SKM-1 (cell line): ENCODE measurements around the gene MYH15.

Experiments used
- DNase-seq: peaks from one replicate; lab custom pipeline; 2025; ENCODE audit not compliant: unreplicated experiment; lab: John Stamatoyannopoulos, UW

Gene MYH15

DNA sequence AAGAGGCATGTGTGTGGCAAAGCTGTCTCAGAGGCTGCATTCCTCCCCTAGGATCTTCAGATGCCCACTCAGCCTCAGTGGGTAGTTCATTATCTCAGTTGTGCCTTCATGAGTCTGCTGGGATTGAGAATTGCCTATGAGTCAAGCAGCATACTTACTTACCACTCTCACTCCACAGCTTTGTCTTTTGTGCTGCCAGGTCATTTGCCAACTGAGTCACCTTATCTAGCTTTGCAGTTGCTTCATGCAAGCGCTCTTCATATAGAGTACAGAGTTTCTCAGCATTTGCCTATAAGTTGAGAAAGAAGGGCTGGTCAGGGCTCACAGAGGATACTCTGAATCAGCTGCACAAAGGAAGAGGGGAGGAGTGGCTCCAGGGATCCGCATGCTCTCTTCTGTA is 89.5 kb downstream of the MYH15 start:
- DNase-seq, result no peak

DNA sequence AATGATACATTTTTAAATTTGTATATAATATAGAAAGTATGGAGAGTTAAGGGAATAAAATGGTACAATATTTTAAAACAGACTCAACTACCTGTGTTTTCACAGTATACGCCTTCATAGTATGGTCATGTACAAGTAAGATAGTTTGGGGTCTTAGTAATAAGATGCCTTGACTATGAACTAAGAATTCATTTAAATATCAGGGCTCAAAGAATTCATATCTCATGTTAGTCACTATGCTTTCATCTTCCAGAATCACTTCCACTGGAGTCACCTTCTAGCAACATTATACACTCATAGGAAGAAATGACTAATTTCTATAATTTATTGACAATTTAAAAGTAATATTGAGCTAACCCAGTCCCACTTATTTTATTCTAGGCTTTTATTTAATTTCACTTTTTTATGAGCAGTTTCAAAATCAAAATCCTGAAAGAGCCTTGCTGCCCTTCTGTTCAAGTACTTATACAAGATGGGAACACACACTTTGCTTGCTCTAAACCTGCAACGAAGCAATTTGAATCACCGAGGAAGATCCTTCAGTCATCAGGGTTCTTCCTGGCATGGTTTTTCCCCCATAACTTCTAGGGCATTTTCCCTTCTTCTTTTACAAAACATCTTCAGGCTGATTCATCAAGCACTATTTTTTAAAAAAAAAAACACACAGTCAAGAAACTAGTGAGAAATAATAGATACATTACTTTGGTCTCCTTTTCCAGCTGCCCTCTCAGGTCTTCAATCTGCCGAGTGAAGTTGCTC is 94.1 kb downstream of the MYH15 start:
- no peak for DNase-seq

DNA sequence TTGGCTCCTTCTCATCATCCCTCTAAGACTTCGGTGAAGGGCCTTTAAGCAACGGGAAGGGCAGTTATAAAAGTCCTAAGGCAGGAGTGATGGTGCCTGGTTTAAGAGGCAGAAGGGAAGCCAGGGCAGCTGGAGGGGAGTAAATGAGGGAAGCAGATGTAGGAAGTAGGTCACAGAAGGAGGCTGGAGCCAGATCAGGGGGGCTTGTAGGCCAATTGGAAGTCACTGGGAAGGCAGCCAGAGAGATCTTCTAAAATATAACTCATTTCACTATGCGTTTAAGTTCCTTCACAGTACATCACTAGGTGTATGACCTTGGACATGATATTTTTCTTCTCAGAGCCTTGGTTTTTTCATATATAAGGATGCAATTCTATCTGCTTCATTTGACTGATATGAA is 94.7 kb downstream of the MYH15 start:
- DNase-seq, result no peak

DNA sequence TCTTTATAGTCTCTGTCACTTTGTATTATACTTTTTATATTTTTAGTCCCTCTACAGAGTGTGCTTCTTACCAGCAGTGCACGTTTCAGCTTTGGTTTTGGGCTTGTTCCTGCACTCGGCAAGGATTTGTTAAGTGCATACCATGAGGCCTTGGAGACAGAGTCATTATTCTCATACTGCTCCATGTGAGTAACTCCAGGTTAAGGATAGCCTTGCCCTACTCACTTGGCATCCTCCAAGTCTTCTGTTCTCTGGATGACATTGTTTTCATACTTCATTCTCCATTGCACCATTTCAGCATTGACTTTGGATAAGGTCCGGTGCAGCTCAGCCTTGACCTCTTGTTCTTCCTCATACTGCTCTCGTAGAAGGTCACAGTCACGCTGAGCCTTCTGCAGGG is 96.4 kb downstream of the MYH15 start:
- no peak for DNase-seq

DNA sequence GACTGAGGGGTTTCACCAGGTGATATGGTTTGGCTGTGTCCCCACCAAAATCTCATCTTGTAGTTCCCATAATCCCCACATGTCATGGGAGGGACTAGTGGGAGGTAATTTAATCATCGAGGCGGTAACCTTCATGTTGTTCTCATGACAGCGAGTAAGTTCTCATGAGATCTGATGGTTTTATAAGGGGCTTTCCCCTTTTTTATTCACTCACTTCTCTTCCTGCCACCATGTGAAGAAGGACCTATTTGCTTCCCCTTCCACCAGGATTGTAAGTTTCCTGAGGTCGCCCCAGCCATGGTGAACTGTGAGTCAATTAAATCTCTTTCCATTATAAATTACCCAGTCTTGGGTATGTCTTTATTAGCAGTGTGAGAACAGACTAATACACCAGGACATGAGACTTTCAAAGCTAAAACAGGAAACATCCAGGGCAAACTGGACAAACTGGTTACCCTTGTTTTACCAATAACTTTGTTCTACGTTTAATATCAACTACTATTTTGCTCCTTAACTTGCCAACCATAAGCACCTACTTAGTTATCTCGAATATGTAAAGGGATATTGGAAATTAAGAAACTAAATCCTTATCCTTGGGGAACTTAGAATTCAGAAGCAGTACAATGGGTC is 98.2 kb downstream of the MYH15 start:
- no peak for DNase-seq

DNA sequence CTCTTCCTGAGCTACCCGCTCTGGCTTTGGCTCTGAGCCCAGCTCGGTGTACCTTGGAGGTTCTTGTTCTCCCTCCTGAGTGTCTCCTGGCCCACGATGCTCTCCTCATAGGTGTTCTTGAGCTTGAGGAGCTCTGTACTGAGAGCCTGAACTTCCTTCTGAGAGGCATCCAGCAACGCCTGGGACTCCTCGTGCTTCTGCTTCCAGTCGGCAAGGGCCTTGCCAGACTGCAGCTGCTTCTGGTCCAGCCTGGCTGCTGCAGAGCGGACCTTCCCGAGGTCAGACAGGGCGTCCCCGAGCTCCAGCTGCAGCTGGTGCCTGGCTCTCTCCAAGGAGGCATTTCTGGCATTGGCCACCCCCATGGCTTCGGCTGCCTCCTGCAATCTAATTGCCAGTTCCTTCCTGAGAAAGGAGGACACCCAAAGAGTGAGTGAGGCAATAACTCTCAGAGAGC is 99.8 kb downstream of the MYH15 start:
- no peak for DNase-seq

DNA sequence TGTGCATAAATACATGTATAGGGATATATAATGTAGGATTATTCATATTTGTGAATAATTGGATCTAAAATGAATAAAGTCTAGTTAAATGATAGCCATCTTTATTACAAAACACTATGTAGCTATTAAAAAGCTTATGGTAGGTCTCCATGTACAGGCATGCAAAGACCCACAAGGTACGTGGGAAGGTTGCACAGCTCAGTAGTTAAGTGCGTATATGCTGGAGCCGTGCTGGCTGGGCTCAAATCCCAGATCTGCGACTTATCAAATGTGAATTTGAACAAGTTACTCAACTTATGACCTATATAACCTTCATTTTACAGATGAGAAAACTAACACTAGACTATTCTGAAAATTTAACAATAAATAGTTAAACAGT is 100.6 kb downstream of the MYH15 start:
- no peak for DNase-seq

DNA sequence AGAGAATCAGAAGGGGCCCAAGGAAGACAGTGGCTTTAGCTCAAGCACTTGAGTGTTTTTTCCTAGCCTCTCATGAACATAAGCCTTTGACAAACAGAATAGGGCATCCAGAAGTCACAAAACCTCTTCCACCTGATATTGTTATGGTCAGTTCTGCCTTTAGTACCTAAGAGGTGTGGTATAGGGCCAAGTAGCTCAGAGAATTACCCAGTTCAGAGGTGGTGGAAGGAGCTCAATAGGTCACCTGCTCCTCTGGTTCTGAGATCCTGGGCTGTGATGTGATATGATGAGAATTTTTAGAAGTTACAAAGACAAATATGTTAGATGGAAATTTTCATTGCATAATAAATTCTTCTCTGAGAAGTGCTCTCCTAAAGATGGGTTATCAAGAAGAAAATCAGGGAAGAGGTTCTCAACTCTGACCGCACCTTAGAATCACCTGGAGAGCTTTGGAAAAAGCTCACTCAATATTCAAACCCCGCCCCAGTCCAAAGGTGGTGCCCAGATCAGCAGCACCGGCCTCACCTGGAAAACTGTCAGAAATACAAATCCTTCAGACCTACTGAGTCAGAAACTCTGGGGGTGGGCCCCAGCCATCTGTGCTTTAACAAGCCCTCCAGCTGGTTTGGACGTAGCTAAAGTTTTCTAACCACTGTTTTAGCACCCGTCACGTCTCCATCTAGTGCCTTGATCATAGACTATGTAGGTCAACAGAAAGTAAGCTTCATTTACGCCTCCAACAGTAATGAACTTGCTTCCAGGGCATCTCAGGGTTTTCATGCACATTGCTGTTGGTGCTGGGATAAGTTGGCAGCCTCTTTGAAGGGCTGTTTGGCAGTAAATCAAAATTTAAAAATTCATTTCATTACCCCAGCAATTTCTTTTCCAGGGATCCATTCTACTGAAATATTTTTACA is 101.3 kb downstream of the MYH15 start:
- no peak for DNase-seq

DNA sequence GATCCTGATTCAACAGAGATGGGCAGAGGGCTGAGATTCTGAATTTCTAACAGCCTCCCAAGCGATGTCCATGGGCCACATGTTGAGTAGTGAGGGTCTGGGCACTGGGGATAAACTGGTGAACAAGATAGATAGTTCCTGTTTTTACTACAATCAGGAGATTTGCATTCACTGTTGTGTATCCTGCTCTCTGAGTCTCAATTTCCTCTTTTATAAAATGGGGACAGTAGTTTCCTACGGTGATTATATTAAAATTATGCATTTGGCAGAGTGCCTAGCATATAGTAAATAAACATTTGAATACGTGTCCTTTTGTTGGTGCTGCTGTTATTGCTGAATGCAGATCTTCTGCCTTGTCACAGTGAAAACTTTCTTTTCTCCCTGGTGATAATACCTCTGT is 102.5 kb downstream of the MYH15 start:
- peak; percentile 51 for DNase-seq

DNA sequence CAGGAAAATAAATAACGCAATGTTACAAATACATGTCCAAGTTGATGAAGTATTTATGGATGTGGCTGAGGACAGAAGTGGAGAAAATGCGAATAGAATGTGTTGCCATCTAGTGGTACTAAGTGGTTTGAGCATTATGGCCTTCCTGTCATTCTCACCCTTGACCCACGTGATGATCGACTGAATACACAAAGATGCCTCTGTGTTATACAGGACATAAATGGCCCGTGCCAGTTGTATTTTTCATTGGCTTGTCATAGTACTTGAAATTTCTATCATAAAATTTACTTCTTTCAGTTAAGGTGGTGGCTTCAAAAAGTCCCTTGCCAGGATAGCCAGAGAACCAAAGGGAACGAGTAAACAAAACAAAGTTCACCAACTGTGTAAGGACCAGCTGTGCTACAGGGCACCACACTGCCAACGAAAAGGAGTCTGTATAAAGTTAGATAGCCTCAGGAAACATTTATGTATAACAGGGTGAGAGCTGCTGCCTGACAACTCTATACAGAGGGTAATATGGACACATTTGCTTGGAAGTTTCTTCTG is 103.7 kb downstream of the MYH15 start:
- DNase-seq, result peak; percentile 80

DNA sequence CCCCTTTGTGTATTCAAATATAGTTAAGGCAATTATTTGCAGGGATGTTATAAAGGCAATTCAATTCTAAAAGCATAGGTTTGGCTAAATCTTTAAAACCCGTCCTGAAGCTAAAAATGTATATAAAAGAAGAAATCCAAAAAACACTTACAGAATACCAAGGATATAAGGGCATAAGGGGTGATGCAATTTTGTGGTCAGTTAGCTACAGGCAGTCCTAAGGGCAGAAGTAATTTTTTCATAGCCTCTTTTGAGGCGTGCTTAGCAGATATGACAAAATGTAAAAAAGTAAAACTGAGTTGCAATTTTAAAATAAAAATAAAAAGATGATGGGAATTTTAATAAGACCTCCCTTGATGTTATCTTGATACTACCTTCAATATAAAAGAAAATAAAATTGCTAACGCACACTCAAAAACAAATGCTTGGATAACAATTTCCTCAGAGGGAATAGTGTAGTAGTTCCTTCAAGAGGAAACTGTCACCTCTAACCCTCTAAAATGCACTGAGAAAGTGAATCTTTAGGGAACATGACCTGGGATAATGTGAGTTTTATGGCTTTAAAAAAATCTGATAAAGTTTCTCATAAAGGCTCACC is 104.2 kb downstream of the MYH15 start:
- DNase-seq, result peak; percentile 36

DNA sequence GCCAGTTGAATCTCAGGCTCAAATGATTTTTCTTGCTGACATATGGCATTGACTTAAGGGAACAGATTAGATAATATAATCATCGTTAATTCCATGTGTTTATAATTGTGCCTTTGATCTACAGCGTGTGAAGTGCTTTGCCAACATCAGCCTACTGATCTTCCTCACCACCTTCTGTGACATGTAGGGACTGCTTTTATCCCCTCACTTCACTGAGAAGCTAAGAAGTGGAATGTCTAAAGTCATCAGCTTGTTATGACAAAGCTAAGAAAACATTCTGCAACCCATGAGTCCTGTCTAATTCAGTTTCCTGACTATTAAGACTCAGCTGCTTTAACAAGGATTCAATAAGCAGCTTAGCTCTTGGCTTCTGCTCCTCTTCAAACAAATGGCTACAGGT is 106.0 kb downstream of the MYH15 start:
- no peak for DNase-seq

DNA sequence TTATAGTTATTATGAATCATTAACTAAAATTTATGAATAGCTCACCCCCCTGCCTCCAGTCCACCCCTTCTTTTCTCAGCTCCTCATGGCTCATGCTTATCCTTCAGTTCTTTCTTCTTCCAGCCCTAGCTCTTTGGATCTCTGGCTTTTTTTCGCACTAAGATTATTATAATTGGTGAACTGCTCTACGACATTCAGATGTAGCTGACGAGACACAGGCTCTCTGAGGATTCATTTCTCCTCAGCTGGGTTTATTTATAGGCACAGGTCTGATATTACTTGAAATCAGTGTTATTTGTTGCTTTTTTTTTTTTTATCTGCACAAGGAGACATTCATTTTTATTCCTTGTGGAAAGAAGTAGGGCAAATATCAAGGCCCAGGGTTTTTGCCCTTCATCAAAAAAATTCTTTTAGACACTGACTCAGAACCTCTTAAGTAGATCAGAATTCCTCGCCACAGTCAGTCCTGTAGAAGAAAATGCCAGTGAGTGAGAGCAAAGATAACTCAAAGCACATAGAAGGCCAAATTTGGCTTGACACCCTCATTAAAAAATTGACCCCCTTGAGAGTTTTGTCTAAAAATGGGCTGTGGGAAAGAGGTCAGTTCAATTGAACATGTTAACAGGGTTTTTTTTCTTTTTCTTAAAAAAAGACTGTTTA is 106.6 kb downstream of the MYH15 start:
- no peak for DNase-seq

DNA sequence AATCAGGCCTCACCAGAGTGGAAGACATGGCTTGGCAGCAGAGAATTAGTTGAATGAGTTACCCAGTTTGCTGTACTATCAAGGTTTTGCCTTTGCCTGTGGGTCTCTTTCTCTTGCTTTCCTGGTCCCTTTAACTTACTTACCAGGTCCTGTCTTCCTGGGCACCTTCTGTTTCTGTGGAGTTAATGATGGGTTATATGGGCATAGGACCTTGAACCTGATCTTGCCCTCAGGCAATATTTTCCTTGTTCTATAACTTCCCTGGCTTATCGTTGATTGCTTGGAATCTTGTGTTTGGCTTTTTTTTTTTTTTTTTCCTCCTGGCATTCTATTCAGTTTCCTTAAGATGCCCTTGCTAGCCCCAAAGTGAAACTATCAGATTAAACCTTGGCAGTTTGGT is 107.2 kb downstream of the MYH15 start:
- DNase-seq, result no peak

DNA sequence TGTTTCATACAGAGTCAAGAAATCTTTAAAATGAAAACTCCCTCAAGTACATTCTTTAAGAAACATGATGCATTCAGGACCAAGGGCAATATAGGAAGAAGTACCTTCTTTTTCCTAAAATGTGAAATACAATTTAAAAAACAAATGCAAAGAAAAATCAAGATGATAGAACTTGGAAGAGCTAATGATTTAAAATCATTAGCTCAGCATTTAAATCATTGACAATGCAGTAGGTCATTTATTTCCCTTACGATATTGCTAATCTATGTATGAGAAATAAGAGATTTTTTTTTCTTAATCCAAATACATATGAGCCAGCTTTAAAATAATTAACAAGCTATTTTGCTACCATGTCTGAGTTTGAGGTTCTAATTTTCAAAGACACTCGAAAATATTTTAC is 108.6 kb downstream of the MYH15 start:
- no peak for DNase-seq

DNA sequence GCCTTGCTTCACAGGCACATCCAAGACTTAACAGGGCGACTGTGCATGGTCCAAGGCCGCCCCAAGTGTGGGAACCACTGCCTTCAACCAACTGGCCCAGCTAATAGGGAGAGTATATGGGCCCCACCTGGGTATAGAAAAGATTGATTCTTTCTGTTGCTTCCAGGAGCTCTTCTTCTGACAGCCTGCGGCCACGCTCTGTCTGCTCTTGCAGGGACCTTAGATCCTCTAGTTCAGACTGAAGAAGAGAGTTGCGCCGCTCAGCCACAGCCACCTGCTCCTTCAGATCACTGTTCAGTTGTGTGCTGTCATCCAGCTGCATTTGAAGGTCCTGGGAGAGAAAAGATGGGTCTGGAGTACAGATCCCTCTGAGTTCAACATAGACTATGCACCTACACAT is 111.9 kb downstream of the MYH15 start:
- no peak for DNase-seq

DNA sequence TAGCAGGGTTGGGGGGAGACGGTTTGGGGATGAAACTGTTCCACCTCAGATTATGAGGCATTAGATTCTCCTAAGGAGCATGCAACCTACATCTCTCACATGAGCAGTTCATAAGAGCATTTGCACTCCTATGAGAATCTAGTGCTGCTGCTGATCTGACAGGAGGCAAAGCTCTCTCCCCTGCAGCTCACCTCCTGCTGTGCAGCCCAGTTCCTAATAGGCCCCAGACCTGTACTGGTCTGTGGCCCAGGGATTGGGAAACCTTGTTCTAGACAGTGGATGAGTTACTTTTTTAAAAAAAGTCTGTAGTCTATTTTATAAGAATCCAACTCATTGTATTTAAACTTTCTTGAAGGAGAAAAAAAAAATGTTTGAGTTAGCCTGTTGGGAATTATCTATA is 114.1 kb downstream of the MYH15 start:
- DNase-seq, result no peak

DNA sequence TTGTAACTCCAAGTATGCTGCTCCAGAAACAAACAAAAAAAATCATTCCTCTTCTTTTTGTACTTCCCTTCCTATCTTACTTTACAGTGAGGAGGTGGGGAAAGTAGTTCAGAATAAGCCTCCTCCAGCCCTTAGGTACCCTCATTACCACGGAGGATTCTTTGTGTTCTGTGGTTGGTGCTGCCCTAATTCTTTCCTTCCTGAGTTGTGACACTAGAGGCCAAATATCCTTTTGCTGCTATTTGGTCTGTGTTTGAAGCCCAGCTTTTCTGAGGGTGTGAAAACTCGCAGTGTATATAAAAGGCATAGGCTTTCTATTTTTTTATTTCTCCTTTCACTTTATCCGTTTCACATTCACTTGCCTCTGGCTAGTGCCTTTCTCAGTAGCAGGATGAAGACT is 115.8 kb downstream of the MYH15 start:
- DNase-seq, result no peak

DNA sequence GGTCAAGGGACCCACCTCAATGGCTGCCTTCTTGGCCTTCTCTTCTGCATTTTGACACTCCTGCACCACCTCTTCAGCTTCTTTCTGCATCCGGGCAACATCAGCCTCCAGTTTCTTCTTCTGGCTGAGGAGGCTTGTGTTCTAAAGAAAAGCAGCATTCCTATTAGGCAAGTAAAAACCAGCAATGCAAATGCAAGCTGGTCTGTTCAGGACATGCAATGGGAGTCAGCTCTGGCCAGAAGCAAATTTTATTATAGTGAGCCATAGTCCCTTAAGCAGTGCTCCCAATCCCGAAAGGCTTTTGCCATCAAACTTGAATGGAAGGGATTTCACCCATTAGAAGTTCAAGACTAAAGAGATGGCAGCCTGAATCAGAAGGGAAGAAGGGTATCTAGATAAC is 116.4 kb downstream of the MYH15 start:
- DNase-seq, result no peak

DNA sequence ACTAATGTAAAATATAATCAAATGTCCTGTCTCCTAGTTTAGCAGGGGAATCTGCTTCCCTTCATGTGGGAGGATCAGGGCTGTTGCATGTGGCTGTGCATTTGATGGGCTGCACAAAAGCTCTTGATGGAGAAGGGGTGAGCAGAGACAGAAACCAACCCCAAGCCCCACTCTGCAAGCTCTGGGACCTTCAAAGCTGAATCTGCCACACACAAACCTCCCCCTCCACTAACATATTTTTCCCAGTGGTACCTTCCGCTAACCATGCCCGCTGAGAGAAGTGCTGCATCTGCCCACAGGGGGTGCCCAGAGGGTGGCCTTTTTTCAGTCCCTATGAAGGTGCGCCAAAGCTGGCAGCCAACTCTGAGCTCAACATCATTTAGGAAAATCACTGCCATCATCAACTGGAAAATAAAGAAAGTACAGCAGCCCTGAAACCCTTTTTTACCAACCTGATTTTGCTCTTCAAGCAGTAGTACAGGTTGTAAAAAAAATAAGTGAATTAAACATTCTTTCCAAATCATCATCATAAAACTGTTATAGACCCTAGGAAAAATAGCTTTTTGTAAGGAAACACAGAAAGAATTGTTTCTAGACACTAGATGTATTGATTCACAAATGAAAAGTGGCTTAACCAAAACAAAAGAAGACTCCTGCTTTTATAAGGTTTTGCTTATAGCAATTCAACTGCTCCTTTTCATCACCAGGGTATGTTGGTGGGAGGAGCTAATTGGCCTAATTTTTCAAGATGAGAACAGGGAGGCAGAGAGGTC is 117.1 kb downstream of the MYH15 start:
- no peak for DNase-seq
